ENCODE measurements around the gene SMIM35. TPM values are rescaled to one million over a fixed set of nuclear protein-coding genes. Genes with fewer than 3 reads are reported as not detected.

The SMIM35 gene
- total RNA-seq, 1 donor from 2014 or later, result not detected

DNA sequence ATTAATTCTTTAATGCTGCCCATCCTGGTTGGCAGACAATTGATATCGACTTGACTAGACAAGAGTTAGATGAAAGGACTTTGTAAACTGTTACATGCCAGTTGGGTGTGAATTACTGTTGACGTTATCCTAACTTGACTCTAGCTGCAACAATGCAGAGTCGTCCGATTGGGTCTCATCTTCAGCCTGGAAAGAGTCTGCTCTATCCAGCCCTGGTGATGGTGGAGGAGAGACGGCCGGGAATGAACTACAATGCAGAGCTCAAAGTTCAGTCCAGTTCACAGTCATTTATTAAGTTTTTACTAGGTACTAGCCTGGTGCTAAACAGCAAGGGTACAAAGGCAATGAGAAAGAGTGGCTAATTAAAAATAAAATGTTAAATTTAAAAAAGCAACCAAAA is 4.9 kb upstream of the SMIM35 start:
- Histone ChIP-seq H3K27me3 (ENCODE audit: control insufficient read depth, insufficient read depth, low read length) (peaks cover 5% of the 10 kb centered on the region), H3K36me3 (ENCODE audit: control insufficient read depth, insufficient read depth, low read length) (no peaks in the 10 kb centered on the region), H3K4me3 (ENCODE audit: low read depth, low read length) (no peak overlapping the region)
- TF ChIP-seq, protein P1, sequence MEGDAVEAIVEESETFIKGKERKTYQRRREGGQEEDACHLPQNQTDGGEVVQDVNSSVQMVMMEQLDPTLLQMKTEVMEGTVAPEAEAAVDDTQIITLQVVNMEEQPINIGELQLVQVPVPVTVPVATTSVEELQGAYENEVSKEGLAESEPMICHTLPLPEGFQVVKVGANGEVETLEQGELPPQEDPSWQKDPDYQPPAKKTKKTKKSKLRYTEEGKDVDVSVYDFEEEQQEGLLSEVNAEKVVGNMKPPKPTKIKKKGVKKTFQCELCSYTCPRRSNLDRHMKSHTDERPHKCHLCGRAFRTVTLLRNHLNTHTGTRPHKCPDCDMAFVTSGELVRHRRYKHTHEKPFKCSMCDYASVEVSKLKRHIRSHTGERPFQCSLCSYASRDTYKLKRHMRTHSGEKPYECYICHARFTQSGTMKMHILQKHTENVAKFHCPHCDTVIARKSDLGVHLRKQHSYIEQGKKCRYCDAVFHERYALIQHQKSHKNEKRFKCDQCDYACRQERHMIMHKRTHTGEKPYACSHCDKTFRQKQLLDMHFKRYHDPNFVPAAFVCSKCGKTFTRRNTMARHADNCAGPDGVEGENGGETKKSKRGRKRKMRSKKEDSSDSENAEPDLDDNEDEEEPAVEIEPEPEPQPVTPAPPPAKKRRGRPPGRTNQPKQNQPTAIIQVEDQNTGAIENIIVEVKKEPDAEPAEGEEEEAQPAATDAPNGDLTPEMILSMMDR (IDR thresholded peaks at IDR 0.05; ENCODE audit: insufficient read depth, low read length, poor library complexity, severe bottlenecking), result no peak
- no peak for DNase-seq (ENCODE audit: low read depth)

DNA sequence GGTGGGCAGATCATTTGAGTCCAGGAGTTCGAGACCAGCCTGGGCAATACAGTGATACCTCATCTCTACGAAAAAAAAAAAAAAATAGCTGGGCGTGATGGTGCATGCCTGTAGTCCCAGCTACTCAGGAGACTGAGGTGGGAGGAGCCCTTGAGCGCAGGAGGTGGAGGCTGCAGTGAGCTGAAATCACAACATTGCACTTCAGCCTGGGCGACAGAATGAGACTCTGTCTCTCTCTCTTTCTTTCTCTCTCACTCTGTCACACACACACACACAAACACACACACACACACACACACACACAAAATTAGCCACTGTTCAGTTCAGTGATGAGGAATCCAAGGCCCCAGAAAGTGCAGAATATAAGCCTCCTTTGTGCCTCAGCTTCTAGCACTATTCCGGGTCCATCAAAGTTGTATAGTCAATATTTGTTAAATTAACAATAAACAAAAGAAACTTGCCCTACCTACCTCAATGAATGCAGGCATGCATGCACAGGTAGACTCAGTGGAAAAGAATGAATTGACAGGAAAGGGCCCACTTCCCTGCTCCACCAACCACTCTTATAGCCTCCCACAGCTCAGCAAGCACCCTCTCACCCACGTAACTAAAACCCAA is 3.9 kb upstream of the SMIM35 start:
- H3K4me3 ChIP-seq (ENCODE audit: low read depth, low read length), result no peak overlapping the region
- DNase-seq (ENCODE audit: low read depth), result no peak
- no peaks in the 10 kb centered on the region for H3K36me3 ChIP-seq (ENCODE audit: control insufficient read depth, insufficient read depth, low read length)
- peaks cover 5% of the 10 kb centered on the region for H3K27me3 ChIP-seq (ENCODE audit: control insufficient read depth, insufficient read depth, low read length)
- TF ChIP-seq, protein P1 (IDR thresholded peaks at IDR 0.05; ENCODE audit: insufficient read depth, low read length, poor library complexity, severe bottlenecking), result no peak

DNA sequence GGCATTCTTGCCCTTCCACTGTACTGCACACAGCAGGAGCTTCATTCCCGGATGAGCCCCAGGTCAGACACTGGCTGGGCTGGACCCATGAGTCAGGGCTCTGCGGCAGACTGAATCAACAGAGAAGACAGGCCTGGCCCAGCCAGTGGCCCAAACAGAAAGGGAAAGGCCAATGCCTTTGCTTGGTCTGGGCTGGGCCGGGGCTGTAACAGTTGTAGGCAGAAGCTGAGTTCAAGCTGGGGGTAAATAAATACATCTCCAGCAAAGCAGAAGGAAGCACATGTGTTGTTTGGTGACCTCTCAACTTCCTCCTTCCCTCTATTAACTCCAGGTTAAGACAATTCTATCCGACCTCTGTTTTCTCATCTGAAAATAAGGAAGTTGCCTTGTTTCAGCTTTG is 1.8 kb upstream of the SMIM35 start:
- no peak for DNase-seq (ENCODE audit: low read depth)
- Histone ChIP-seq H3K36me3 (ENCODE audit: control insufficient read depth, insufficient read depth, low read length) (no peaks in the 10 kb centered on the region), H3K4me3 (ENCODE audit: low read depth, low read length) (no peak overlapping the region), H3K27me3 (ENCODE audit: control insufficient read depth, insufficient read depth, low read length) (no peaks in the 10 kb centered on the region)
- TF ChIP-seq, protein P1 (IDR thresholded peaks at IDR 0.05; ENCODE audit: insufficient read depth, low read length, poor library complexity, severe bottlenecking), result no peak

DNA sequence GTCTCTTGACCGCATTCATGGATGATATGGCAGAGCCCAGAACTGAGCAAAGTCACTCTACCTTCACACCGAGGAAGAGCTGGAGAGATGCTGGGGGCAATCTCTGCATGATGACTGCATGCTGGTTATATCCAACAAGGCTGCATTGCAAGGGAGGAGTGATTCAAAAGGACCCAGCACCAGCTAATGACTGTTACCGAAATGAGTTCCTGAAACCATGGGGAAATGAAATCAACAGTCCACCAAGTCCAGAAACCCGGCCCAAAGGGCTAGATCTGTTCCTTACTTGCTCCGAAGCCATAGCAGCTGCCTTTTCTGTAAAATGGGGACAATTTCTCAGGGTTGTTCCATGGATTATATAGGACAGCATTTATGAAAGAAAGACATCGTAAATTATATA is 1.2 kb upstream of the SMIM35 start:
- Histone ChIP-seq H3K27me3 (ENCODE audit: control insufficient read depth, insufficient read depth, low read length) (peaks cover under 1% of the 10 kb centered on the region), H3K4me3 (ENCODE audit: low read depth, low read length) (no peak overlapping the region), H3K36me3 (ENCODE audit: control insufficient read depth, insufficient read depth, low read length) (no peaks in the 10 kb centered on the region)
- TF ChIP-seq, protein P1 (IDR thresholded peaks at IDR 0.05; ENCODE audit: insufficient read depth, low read length, poor library complexity, severe bottlenecking), result no peak
- DNase-seq (ENCODE audit: low read depth), result no peak

DNA sequence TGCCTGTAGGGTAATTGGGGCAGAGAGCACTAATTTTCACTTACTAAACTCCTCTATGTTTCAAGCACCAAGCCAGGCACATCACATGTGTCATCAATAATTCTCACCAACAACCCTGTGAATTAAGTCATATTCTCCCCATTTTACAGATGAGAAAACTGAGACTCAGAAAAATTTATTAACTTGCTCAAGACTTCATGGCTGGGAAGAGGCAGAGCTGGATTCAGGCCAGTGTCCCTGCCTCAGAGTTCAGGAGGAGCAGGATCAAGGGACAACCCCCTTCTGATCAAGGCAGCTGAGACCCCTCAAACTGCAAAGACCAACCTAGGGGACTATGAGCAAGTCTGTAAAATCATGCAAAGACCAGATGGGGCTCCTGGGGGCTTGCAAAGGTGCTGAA is 2.1 kb downstream of the SMIM35 start:
- TF ChIP-seq, protein P1 (IDR thresholded peaks at IDR 0.05; ENCODE audit: insufficient read depth, low read length, poor library complexity, severe bottlenecking), result no peak
- H3K4me3 ChIP-seq (ENCODE audit: low read depth, low read length), result no peak overlapping the region
- H3K27me3 ChIP-seq (ENCODE audit: control insufficient read depth, insufficient read depth, low read length), result peaks cover 7% of the 10 kb centered on the region
- DNase-seq (ENCODE audit: low read depth), result no peak
- H3K36me3 ChIP-seq (ENCODE audit: control insufficient read depth, insufficient read depth, low read length), result no peaks in the 10 kb centered on the region

DNA sequence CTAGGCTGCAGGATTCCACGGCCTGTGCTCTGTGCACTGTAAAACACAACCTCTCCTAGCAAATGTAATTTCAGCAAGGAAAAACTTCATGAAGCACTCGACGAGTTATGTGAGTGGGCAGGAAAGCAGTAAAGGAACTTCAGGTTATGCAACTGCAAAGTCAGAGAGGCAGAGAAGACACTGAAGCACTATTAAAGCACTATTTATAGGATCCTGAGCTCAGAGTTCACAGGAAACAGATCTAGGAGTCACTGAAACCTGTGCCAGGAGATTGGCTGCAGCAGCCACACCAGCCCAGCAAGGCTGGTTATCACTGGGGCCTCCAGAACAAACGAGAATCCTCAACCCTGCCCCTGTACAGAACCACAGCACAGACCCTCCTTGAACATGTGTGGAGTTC is 2.5 kb downstream of the SMIM35 start:
- TF ChIP-seq, protein P1 (IDR thresholded peaks at IDR 0.05; ENCODE audit: insufficient read depth, low read length, poor library complexity, severe bottlenecking), result no peak
- Histone ChIP-seq H3K36me3 (ENCODE audit: control insufficient read depth, insufficient read depth, low read length) (no peaks in the 10 kb centered on the region), H3K4me3 (ENCODE audit: low read depth, low read length) (no peak overlapping the region), H3K27me3 (ENCODE audit: control insufficient read depth, insufficient read depth, low read length) (peaks cover 9% of the 10 kb centered on the region)
- no peak for DNase-seq (ENCODE audit: low read depth)

Data from kidney epithelial cell (primary cell).